KMS-11 (cell line): ENCODE data around the gene LOXHD1.

ENCODE experiments used
- H2AFZ ChIP-seq: fragments of 200-600 bp; sonication (generic); 2 replicates; pipeline ENCODE4 v1.6.1; 2016; ENCODE audit warnings: antibody characterized with exemption, mixed run types, low read depth
- H3K27ac ChIP-seq: fragments of 200-600 bp; sonication (generic); 2 replicates; pipeline ENCODE4 v1.6.1; 2016; ENCODE audit warnings: mild to moderate bottlenecking, mixed run types
- H3K27me3 ChIP-seq: fragments of 200-600 bp; sonication (generic); 2 replicates; pipeline ENCODE4 v1.6.1; 2017; ENCODE audit warnings: mild to moderate bottlenecking, low read depth, mixed run types, moderate library complexity; ENCODE audit not compliant: insufficient read depth
- H3K36me3 ChIP-seq: fragments of 200-600 bp; sonication (generic); 2 replicates; pipeline ENCODE4 v1.6.1; 2017; ENCODE audit warnings: mild to moderate bottlenecking, mixed run types; ENCODE audit not compliant: insufficient read depth
- H3K4me1 ChIP-seq: fragments of 200-600 bp; sonication (generic); 2 replicates; pipeline ENCODE4 v1.6.1; 2016; ENCODE audit warnings: mild to moderate bottlenecking, low read depth, mixed run types; ENCODE audit not compliant: poor library complexity, severe bottlenecking
- H3K4me2 ChIP-seq: fragments of 200-600 bp; sonication (generic); 2 replicates; pipeline ENCODE4 v1.7.0; 2016; ENCODE audit warnings: mild to moderate bottlenecking, mixed run types
- H3K4me3 ChIP-seq: fragments of 200-600 bp; sonication (generic); IDR thresholded peaks from 2 replicates; pipeline ENCODE4 v1.6.1; 2017; ENCODE audit warnings: low read depth, low read length, mixed read lengths; ENCODE audit not compliant: insufficient read depth
- H3K79me2 ChIP-seq: fragments of 200-600 bp; sonication (generic); 2 replicates; pipeline ENCODE4 v1.6.1; 2016; ENCODE audit warnings: low read depth, mixed run types; ENCODE audit not compliant: insufficient read depth
- H3K9ac ChIP-seq: fragments of 200-600 bp; sonication (generic); 2 replicates; pipeline ENCODE4 v1.6.1; 2016; ENCODE audit warnings: mild to moderate bottlenecking, mixed run types
- H4K20me1 ChIP-seq: fragments of 200-600 bp; sonication (generic); 2 replicates; pipeline ENCODE4 v1.6.1; 2016; ENCODE audit warnings: mild to moderate bottlenecking, mixed run types; ENCODE audit not compliant: insufficient read depth
- CTCF ChIP-seq: fragments of 200-600 bp; sonication (generic); conservative IDR thresholded peaks from 2 replicates; pipeline ENCODE4 v1.6.1; 2017; ENCODE audit warnings: low read depth, mild to moderate bottlenecking, antibody characterized with exemption, low read length, moderate library complexity, mixed read lengths

LOXHD1 gene

GRCh38 chr18:46683252-46683651 is 26.2 kb upstream of the LOXHD1 start:
- H3K36me3 ChIP-seq: no peaks in the 10 kb centered on the region
- H3K27me3 ChIP-seq: no peaks in the 10 kb centered on the region
- H3K27ac ChIP-seq: no peak overlapping the region
- no peak overlapping the region for H3K9ac ChIP-seq
- TF ChIP-seq CTCF: no peak
- H3K79me2 ChIP-seq: no peaks in the 10 kb centered on the region
- H3K4me1 ChIP-seq: no peaks in the 10 kb centered on the region
- H3K4me3 ChIP-seq: no peak overlapping the region
- no peak overlapping the region for H3K4me2 ChIP-seq
- H2AFZ ChIP-seq: no peak overlapping the region
- H4K20me1 ChIP-seq: no peaks in the 10 kb centered on the region

GRCh38 chr18:46680784-46681695 is 24.0 kb upstream of the LOXHD1 start:
- Histone ChIP-seq H3K9ac (no peak overlapping the region), H3K4me1 (no peaks in the 10 kb centered on the region), H3K27ac (no peak overlapping the region), H2AFZ (no peak overlapping the region), H3K4me2 (no peak overlapping the region), H3K79me2 (no peaks in the 10 kb centered on the region), H3K27me3 (no peaks in the 10 kb centered on the region), H3K36me3 (no peaks in the 10 kb centered on the region), H4K20me1 (no peaks in the 10 kb centered on the region), H3K4me3 (no peak overlapping the region)
- no peak for TF ChIP-seq CTCF

GRCh38 chr18:46679846-46680598 is 23.0 kb upstream of the LOXHD1 start:
- Histone ChIP-seq H3K36me3 (no peaks in the 10 kb centered on the region), H3K27me3 (no peaks in the 10 kb centered on the region), H3K27ac (no peak overlapping the region), H3K4me2 (no peak overlapping the region), H3K79me2 (no peaks in the 10 kb centered on the region), H4K20me1 (no peaks in the 10 kb centered on the region), H2AFZ (no peak overlapping the region), H3K9ac (no peak overlapping the region), H3K4me1 (no peaks in the 10 kb centered on the region), H3K4me3 (no peak overlapping the region)
- no peak for TF ChIP-seq CTCF

- Histone ChIP-seq H3K27me3 (no peaks in the 10 kb centered on the region), H3K4me3 (no peak overlapping the region), H3K36me3 (no peaks in the 10 kb centered on the region), H3K4me2 (no peak overlapping the region), H3K9ac (no peak overlapping the region), H3K27ac (no peak overlapping the region), H3K4me1 (no peaks in the 10 kb centered on the region), H2AFZ (no peak overlapping the region), H4K20me1 (no peaks in the 10 kb centered on the region), H3K79me2 (no peaks in the 10 kb centered on the region)
- TF ChIP-seq CTCF: no peak
These were observed 21.9 kb upstream of the LOXHD1 start for GRCh38 chr18:46678785-46679399.
